Stimulated activated CD8-positive, alpha-beta memory T cell treated with anti-CD3 and anti-CD28 coated beads, Interleukin-12 subunit alpha, Interleukin-12 subunit beta, amount 100 ng/mL, for 24 hours (primary cell): ENCODE data around the gene CACNA1A.

Source experiments
- DNase-seq: peaks from one replicate; pipeline ENCODE4 v3.0.0-alpha.2; 2020; ENCODE audit errors: extremely low read depth

CACNA1A gene

GRCh38 chr19:13309864-13310263 is 196.4 kb downstream of the CACNA1A start:
- no peak for DNase-seq

GRCh38 chr19:13303381-13304129 is 202.7 kb downstream of the CACNA1A start:
- no peak for DNase-seq

- DNase-seq, result no peak
Measured at GRCh38 chr19:13302526-13303270, 203.6 kb downstream of the CACNA1A start.

- DNase-seq, result no peak
Measured at GRCh38 chr19:13301627-13302334, 204.5 kb downstream of the CACNA1A start.

GRCh38 chr19:13300421-13301030 is 205.8 kb downstream of the CACNA1A start:
- no peak for DNase-seq

GRCh38 chr19:13299838-13300237 is 206.4 kb downstream of the CACNA1A start:
- no peak for DNase-seq

- no peak for DNase-seq
Measured at GRCh38 chr19:13298565-13299481, 207.5 kb downstream of the CACNA1A start.

- no peak for DNase-seq
Measured at GRCh38 chr19:13297023-13297422, 209.3 kb downstream of the CACNA1A start.

- DNase-seq, result no peak
Measured at GRCh38 chr19:13294812-13295567, 211.3 kb downstream of the CACNA1A start.

GRCh38 chr19:13291913-13292312 is 214.4 kb downstream of the CACNA1A start:
- no peak for DNase-seq

GRCh38 chr19:13290741-13291140 is 215.5 kb downstream of the CACNA1A start:
- no peak for DNase-seq

- no peak for DNase-seq
Measured at GRCh38 chr19:13289295-13289694, 217.0 kb downstream of the CACNA1A start.

GRCh38 chr19:13286195-13286985 is 219.9 kb downstream of the CACNA1A start:
- DNase-seq, result no peak

GRCh38 chr19:13284929-13285928 is 221.1 kb downstream of the CACNA1A start:
- no peak for DNase-seq

GRCh38 chr19:13283871-13284270 is 222.4 kb downstream of the CACNA1A start:
- no peak for DNase-seq

GRCh38 chr19:13282486-13283065 is 223.7 kb downstream of the CACNA1A start:
- no peak for DNase-seq

- no peak for DNase-seq
Measured at GRCh38 chr19:13281567-13282291, 224.6 kb downstream of the CACNA1A start.
